Activated CD4-positive, alpha-beta T cell treated with anti-CD3 and anti-CD28 coated beads for 4 hours (primary cell): ENCODE data around the gene PTPRN2.
"Not testable (repeated sequence)": the region's sequence is repeated elsewhere in the genome, so short reads cannot be mapped to it uniquely, and the experiment has no call there.

ENCODE experiments used
- DNase-seq, 2 donors: peaks; one replicate each; pipeline ENCODE4 v3.0.0-alpha.2; 2020

Gene PTPRN2

DNA sequence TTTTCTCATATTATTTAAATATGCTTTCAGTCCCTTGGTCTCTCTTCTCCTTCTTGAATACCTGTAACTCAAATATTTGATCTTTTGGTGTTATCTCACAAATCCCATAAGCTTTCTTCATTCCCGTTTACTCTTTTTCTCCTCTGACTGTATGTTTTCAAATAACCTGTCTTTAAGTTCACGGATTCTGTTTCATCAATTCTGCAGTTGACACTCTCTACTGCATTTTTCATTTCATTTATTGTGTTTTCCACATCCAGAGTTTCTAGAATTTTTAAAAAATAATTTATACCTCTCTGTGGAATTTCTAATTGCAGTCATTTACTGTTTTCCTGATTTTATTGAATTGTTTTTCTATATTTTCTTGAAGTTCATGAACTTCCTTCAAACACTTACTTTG lies 298.4 kb downstream of the PTPRN2 start:
- no peak for DNase-seq

GRCh38 chr7:158286210-158286609 lies 301.4 kb downstream of the PTPRN2 start:
- no peak for DNase-seq

GRCh38 chr7:158285383-158285770 lies 302.2 kb downstream of the PTPRN2 start:
- DNase-seq: no peak

GRCh38 chr7:158284617-158285382 lies 302.8 kb downstream of the PTPRN2 start:
- no peak for DNase-seq

DNA sequence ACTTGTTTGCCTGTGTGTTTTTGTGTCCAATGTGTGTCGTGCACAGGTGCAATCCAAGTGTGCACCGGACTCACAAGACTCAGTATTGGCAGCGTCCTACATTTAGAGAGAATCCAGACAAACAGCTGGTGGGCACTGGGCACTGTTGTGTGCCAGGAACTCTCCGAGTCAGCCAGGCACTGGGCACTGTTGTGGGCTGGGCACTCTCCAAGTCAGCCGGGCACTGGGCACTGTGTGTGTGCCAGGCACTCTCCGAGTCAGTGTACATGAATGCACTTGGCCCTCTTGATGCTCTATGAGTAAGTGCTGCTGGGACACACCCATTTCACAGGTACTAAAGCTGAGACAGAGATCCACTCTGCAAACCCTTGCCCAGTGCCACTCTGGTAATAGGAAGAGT lies 303.5 kb downstream of the PTPRN2 start:
- DNase-seq: no peak

DNA sequence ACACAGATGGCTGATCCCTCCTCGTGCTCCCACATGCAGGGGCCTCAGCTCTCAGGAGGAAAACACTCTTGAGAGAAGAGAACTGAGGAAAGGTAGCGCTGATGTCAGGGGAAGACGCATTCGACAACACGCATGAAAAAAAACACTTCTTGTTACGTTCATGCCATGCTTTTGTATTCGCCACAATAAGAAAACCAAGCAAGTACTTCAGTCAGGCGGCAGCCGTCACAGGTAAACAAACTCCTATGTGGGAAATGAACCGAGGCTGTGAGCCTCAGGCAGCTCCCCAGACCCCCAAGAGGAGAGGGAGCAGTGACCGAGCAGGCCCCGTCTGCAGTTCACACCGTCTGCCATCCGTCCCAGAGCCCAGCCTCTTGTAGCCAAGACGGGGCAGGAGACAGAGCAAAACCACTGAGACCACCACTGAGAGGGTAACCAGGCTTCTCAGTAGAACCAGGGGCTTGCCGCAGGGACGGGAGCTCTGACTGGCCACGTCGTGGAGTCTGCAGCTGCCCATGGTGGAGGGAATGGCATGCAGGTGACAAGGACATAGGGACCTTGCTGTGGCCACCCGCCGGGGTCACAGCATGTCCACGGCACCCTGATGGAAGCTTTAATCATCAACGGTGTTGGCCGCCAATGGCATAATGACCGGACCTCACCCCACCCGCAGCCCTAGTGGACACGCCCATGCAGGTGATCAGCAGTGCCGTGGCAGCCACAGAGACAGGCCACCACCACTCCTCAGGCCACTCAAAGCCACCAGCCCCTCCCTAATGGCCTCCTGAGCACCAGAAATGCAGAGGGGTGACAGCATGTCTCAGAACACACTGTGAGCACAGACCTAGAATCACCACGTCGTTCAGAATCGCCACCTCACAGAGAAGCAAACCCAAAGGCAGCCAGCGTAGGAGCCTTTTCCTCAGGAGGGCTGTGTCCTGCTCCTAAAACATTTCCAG lies 304.3 kb downstream of the PTPRN2 start:
- no peak for DNase-seq

GRCh38 chr7:158282461-158283001 lies 305.1 kb downstream of the PTPRN2 start:
- no peak for DNase-seq

- DNase-seq: no peak
These were observed 306.2 kb downstream of the PTPRN2 start for GRCh38 chr7:158281441-158281840.

DNA sequence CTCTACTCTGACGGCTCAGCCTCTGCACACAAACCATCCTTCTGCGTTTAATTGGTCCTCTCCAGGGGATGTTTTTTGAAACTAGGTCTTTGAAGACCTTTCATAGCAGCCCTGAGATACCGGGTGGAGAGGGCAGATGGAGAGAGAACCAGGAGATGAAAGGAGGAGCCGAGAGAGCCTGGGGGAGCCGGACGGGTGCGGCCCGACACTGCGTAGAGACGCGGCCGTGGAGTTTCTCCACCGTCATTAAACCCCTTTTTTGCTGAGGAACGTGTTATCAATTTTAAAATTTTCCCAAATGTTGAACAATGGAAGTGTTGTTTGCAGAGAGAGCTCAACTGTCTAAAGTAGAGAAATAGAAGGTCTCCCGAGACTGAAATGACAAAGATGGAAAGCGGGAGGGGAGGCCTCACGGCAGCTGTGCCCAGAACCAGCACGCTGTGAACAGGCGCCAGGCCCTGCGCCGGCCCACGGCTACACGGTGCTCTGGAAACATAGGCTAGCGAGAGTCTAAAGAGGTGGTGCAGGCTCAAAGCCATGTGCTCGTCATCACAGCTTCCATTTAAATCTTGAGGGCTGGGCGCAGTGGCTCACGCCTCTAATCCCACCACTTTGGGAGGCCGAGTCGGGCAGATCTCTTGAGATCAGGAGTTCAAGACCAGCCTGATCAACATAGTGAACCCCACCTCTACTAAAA lies 307.0 kb downstream of the PTPRN2 start:
- no peak for DNase-seq

DNA sequence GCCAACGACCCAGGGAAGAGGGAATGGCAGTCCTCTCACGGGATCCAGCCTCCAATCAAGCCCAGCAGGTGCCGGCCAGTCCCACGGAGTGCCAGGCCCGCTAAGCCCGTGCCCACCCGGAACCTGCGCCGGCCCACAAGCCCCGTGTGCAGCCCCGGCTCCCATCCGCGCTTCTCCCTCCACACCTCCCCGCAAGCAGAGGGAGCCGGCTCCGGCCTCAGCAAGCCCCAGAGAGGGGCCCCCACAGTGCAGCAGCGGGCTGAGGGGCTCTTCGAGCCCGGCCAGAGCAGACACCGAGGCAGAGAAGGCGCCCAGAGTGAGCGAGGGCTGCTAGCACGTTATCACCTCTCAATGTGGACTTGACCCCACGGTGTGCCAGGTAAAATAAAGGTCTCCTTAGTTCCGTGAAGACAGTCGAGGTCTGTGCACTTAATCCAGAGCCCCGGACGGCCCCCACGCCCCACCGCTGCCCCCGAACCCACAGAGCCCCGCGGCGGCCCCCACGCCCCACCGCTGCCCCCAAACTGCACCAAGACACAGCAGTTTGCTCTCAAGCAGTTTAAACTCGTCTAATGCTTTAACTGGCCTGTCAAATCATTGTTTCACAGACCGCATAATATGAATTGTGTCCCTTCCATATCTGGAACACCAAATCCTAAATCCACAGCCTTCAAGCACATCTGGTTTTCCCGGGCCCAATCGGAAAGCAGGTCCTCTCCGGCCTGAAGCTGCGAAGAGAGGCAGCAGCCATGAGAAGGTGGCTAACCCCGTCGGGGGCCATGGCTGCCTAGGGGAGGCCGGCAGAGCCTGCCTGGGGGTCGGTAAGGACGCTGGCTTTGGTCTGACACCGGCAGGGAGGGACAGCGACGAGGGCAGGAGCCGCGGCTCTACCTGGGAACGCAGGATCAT lies 307.8 kb downstream of the PTPRN2 start:
- DNase-seq: no peak

DNA sequence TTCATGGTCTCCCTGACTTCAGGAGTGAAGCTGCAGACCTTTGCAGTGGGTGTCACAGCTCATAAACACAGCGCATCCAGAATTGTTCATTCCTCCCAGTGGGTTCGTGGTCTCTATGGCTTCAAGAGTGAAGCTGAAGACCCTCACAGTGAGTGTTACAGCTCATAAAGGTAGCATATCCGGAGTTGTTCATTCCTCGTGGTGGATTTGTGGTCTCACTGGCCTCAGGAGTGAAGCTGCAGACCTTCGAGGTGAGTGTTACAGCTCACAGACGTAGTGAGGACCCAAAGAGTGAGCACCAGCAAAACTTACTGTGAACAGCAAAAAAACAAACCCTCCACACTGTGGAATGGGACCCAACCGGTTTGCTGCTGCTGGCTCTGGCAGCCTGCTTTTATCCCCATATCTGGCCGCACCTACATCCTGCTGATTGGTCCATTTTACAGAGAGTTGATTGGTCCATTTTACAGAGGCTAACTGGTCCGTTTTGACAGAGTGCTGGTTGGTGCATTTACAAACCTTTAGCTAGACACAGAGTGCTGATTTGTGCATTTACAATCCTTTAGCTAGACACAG lies 308.8 kb downstream of the PTPRN2 start:
- DNase-seq: no peak

DNA sequence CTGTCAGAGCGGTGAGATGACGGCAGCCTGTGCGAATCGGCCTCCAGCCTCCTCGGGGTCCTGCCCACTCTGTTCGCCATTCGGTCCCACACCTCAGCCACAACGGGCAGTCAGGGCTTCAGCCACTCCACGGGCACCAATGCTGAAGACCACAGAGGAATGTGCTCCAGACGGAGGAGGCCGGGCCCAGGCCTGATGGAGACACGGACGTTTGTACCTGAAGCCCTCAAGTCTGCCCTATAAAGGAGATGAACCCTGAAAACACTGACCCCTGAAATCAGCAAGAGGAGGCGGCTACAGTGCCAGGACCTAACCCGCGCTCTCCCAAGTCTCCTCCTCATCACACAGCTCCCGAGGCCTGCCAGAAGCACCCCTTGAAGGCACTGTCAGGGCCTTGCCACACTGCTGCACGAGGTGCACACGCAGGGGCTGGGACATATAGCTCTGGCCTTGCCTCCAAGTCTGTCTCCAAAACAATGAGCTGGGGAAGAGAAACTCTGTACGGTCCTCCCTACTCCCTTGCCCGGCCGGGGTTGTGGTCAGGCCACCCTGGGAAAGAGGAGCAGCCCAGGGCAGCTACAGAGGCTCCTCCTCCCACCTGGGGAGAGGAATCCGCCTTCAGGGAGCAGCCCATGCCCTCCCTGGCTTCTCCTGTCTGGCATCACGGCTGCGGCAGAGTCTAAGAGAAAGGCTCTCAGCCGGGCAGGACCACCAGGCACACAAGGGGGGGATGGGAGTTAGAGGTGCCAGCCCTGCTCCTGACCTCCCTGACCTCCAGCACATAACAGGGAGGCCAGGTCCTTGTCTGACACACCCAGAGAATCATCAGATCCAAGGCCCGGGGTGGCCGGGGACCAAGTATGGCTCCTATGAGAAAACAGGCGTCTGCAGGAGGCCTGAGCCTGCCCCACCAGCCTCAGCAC lies 310.1 kb downstream of the PTPRN2 start:
- DNase-seq: no peak

DNA sequence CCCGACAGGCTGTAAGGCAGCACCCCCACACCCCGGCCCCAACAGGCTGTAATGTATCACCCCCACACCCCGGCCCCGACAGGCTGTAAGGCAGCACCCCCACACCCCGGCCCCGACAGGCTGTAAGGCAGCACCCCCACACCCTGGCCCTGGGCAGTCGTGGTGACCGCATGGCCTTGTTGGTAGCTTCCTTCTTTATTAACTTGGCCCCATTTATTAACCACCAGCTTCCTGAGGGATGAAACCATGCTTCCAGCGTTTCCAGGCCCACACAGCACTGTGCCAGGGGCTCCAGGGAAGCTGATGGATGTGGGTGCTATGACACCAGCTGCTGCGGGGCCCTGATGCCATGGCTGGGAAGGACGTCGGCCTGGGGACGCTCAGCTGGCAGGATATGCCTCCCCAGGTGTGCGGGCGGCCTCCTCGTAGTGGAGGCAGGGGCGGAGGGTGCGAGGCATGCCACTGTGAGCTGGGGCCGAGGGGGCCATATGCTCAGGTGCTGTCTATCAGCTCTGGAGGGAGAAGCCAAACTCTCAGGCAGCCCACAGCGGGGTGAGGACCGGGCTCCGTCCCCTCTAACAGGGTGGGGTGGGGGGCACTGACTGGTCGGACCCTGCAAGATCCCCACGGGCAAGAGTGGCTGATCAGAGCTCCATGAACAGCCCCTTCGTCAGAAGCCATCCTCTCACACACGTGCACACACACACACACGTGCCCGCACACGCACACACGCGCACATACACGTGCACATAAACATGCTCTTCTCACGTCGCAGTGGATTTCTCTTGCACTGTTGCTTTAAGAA lies 311.0 kb downstream of the PTPRN2 start:
- no peak for DNase-seq

- no peak for DNase-seq
These were observed 311.8 kb downstream of the PTPRN2 start for GRCh38 chr7:158275711-158276413.

DNA sequence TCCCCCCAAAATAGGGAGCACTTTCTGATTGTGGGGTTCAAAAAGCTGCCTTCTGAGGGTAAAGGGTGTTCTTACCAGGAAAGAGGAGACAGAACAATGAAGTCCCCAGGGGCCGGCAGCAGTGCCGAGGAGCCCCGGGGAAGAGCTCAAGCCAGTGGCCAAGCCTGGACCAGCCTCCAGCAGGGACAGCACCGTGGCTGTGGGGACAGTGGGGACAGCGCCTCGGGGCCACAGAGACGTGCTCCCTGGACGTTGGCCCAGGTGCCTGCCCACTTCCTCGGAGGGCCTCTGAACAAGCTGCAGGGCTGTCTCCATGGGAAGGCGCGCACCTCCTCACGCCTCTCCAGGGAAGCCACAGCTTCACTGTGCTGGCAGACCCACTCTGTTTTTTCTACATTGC lies 312.6 kb downstream of the PTPRN2 start:
- no peak for DNase-seq

DNA sequence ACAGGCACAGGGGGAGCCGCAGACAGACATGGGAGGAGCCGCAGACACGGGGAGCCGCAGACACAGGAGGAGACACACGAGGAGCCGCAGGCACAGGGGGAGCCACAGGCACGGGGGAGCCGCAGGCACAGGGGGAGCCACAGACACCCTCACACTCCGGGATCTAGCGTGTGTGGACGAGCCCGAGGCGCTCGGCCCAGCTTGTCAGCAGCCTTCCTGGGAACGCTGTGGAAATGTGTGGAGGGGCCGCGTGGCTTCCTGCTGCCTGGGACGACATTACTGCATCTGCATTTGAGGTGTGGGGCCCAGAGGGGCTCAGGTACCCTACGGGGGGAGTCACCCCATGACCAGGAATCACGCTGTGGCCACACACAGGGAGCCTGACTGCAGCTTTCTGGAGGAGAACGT lies 313.2 kb downstream of the PTPRN2 start:
- no peak for DNase-seq

- not testable (repeated sequence) for DNase-seq
These were observed 313.8 kb downstream of the PTPRN2 start for GRCh38 chr7:158273756-158274342.

DNA sequence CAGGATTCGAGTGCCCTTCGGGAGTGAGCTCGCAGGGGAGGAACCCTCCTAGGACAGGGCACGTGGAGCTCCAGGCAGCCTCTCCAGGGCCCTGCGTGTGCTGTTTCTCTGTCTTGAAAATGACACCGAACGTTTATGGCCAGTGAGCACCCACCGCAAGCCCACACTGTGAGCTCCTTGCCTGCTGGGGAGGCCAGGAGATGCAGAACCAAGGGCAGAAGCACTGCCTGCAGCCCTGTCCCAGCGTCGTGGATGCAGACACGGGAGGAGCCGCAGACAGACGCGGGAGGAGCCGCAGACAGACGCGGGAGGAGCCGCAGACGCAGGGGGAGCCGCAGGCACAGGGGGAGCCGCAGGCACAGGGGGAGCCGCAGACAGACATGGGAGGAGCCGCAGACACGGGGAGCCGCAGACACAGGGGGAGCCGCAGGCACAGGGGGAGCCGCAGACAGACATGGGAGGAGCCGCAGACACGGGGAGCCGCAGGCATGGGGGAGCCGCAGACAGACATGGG lies 314.4 kb downstream of the PTPRN2 start:
- DNase-seq: no peak
